ENCODE data around the gene RNU2-63P.

DNA sequence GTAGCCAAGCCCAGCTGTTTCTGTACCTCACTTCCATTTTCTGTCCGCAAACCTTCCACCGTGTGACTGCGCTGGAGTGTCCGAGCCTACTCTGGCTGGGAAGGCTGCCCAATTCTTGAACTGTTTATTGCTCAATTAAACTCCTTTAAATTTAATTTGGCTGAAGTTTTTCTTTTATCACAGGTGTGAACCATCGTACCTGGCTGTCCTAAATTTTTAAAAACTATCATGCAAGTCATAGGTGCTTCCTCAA, 6.2 kb upstream of the RNU2-63P start:
- TF ChIP-seq, protein P1, sequence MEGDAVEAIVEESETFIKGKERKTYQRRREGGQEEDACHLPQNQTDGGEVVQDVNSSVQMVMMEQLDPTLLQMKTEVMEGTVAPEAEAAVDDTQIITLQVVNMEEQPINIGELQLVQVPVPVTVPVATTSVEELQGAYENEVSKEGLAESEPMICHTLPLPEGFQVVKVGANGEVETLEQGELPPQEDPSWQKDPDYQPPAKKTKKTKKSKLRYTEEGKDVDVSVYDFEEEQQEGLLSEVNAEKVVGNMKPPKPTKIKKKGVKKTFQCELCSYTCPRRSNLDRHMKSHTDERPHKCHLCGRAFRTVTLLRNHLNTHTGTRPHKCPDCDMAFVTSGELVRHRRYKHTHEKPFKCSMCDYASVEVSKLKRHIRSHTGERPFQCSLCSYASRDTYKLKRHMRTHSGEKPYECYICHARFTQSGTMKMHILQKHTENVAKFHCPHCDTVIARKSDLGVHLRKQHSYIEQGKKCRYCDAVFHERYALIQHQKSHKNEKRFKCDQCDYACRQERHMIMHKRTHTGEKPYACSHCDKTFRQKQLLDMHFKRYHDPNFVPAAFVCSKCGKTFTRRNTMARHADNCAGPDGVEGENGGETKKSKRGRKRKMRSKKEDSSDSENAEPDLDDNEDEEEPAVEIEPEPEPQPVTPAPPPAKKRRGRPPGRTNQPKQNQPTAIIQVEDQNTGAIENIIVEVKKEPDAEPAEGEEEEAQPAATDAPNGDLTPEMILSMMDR (IDR thresholded peaks at IDR 0.05), result no peak
- TF ChIP-seq POLR2A (IDR thresholded peaks at IDR 0.05), result no peak
